ENCODE results near the gene TDRD10.
"Not testable (repeated sequence)": the region's sequence is repeated elsewhere in the genome, so short reads cannot be mapped to it uniquely, and the experiment has no call there.

Gene TDRD10

DNA sequence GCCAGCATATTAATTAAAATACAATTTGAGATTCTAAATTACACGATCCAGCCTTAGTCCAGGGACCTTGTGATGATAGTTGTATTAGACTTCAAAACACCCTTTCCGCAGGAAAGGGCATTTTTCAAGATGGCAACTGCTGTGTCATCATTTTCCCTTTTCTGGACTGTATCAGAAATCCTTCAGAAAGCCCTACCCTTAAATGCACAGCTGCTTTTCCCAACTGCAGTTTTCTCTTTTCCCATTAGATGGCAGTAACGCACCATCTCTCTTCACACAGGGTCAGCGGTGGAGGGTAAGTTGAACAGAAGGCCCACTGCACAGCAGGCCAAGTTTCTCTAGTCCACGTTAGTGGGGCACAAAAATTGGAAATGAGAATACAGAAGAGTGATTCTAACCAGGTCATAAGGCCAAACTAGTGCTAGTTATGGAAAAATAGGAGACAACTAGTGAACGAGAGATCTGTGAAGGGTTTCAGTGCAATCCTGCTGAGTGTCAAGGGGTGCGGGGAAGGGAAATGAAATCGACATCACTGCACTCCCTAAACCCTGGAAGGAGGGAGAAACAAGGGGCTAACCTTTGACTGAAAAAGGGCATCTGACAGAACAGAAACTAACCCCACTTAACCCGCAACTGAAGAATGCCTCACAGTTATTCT is 22.1 kb upstream of the TDRD10 start:
- no peak overlapping the region for H3K27ac ChIP-seq
- TF ChIP-seq CTCF (IDR thresholded peaks at IDR 0.05) (peak; percentile 98), ZFX (IDR thresholded peaks at IDR 0.05; ENCODE audit: borderline replicate concordance) (no peak)

DNA sequence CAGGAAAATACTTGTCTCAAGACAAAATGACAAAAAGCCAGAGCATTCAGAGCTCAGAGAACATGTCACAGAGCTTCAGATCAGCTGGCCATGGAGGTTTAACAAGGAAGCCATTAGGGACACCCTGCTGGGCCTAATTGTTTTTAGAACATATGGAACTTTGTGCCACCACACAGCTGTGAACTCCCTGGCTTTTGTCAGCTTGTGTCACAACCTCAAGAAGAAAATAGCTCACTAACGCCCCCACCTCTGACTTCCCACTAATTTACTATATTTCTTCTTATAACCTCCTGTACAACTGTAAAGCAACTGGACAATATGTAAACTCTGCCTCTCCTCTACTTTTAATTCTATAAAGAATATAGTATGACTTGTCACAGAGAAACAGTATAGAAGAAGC is 21.0 kb upstream of the TDRD10 start:
- no peak for TF ChIP-seq CTCF (IDR thresholded peaks at IDR 0.05)
- TF ChIP-seq ZFX (IDR thresholded peaks at IDR 0.05; ENCODE audit: borderline replicate concordance), result no peak
- no peak overlapping the region for H3K27ac ChIP-seq

GRCh38 chr1:154483941-154484803 is 17.8 kb upstream of the TDRD10 start:
- TF ChIP-seq ZFX (IDR thresholded peaks at IDR 0.05; ENCODE audit: borderline replicate concordance) (no peak), CTCF (IDR thresholded peaks at IDR 0.05) (no peak)
- H3K27ac ChIP-seq, result no peak overlapping the region

DNA sequence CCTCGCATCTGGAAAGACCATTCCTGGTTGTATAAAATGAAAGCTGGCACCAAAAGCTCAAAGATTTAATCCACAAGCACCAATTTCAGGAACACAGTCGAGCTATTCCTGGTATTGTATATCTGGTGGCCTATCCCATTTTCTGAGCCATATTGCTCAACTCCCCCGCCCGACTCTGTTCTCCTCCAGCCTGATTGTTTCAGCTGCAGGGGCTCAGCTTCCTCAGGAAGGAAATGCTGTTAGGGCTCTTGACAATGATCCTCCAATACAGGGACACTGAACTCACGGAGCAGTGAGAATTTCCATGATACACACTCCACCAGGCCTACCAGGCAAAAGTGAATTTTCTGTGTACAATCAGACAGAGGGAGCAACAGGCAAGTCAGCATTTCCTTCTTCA is 16.9 kb upstream of the TDRD10 start:
- H3K27ac ChIP-seq, result no peak overlapping the region
- TF ChIP-seq ZFX (IDR thresholded peaks at IDR 0.05; ENCODE audit: borderline replicate concordance) (no peak), CTCF (IDR thresholded peaks at IDR 0.05) (no peak)

DNA sequence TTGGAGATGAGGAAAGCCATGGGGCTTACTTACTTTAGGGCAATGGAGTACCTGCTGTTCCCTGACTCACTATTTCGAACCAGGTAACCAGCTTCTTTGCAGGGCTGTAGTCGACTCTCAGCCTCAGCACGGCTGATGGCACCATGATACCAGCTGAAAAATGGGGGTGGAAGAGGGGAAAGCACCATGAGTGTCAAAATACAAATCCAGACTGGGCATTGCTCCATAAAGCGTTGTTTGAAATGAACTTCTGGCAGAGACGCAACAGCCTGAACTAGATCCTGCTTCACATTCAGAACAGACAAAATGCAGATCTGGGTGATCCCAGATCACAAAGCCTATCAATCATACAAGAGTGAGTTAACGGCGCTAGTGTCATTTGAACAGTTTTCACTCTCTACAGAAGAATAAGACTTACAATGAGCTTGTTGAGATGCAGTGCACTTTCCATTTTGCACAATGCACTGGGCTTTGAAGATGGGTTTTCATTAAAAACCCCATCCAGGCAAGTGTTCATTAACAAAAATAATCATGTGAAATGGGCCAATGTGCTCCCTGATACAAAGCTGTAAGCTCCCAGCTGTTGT is 16.0 kb upstream of the TDRD10 start:
- no peak overlapping the region for H3K27ac ChIP-seq
- TF ChIP-seq CTCF (IDR thresholded peaks at IDR 0.05) (no peak), ZFX (IDR thresholded peaks at IDR 0.05; ENCODE audit: borderline replicate concordance) (no peak)

GRCh38 chr1:154486756-154487155 is 15.3 kb upstream of the TDRD10 start:
- H3K27ac ChIP-seq, result not testable (repeated sequence)

DNA sequence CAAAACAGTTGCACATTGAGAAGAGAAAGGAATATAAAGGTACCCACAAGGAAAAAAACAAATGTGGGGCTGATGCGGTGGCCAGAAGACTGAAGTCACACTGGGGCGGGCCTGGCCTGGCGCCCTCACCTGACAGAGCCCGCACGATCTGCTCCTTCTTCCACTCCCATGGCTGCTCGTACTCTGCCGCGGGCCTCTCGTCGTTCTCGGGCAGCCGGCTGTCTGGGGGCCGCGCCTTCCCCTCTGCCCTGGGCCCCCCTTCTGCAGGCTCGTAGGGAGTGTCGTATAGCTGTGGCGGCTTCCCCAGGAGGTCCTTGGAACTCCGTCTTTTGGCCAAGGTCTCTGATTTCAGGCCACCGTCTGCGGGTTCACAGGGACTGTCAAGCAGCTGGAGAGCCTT is 13.1 kb upstream of the TDRD10 start:
- no peak for TF ChIP-seq CTCF (IDR thresholded peaks at IDR 0.05)
- TF ChIP-seq ZFX (IDR thresholded peaks at IDR 0.05; ENCODE audit: borderline replicate concordance), result no peak
- no peak overlapping the region for H3K27ac ChIP-seq

Data from 22Rv1 (cell line).